CD4-positive, alpha-beta T cell (primary cell): ENCODE measurements around the gene FAM210B. TPM values are rescaled to one million over a fixed set of nuclear protein-coding genes. Genes with fewer than 3 reads are reported as not detected.

Source experiments
- ATAC-seq: fragments of 200-7000 bp; cut with Tn5 transposase; one replicate; pipeline ENCODE4 v1.10.0; 2022; ENCODE audit warnings: mild to moderate bottlenecking; ENCODE audit not compliant: poor library complexity
- CTCF ChIA-PET: fragments of 350-600 bp; sonication (Branson Sonifier 250); formaldehyde crosslinking; loops from one replicate; lab custom pipeline; 2021; ENCODE audit warnings: antibody characterized with exemption, inconsistent platforms; lab: Charles Lee
- POLR2A ChIA-PET: fragments of 350-600 bp; sonication (Branson Sonifier 250); formaldehyde crosslinking; loops from one replicate; lab custom pipeline; 2021; ENCODE audit warnings: antibody characterized with exemption, inconsistent platforms; lab: Charles Lee
- DNase-seq, 14 experiments: peaks; one replicate each; pipeline ENCODE4 v3.0.0-alpha.2; 2013 to 2020; ENCODE audit warnings: mixed read lengths in 2 of 14
- H3K27ac ChIP-seq, 2 donors: one replicate each; pipeline versions ENCODE4 v1.5.1 to v1.7.0; 2013; ENCODE audit warnings: low read length in 2 of 2, low read depth in 1 of 2, mild to moderate bottlenecking in 1 of 2
- H3K27me3 ChIP-seq, 2 experiments: 1 replicate in 1 of 2; 2 replicates in 1 of 2; pipeline versions ENCODE4 v1.6.1 to v1.7.0; 2013; ENCODE audit warnings: low read length in 2 of 2, control low read depth in 1 of 2, mild to moderate bottlenecking in 1 of 2, moderate library complexity in 1 of 2; ENCODE audit not compliant: insufficient read depth in 2 of 2, control insufficient read depth in 1 of 2
- H3K36me3 ChIP-seq: one replicate; pipeline ENCODE4 v1.6.1; 2013; ENCODE audit warnings: low read length, control low read depth; ENCODE audit not compliant: insufficient read depth
- H3K4me1 ChIP-seq: one replicate; pipeline ENCODE4 v1.6.1; 2013; ENCODE audit warnings: low read length, control low read depth; ENCODE audit not compliant: insufficient read depth
- H3K4me3 ChIP-seq: one replicate; pipeline ENCODE4 v1.5.1; 2013; ENCODE audit warnings: mild to moderate bottlenecking, low read length, moderate library complexity
- H3K9me3 ChIP-seq, 2 experiments: 1 replicate in 1 of 2; 2 replicates in 1 of 2; pipeline versions ENCODE4 v1.6.1 to v1.7.0; 2013; ENCODE audit warnings: low read length in 2 of 2, mild to moderate bottlenecking in 2 of 2, control low read depth in 1 of 2, moderate library complexity in 1 of 2; ENCODE audit not compliant: control insufficient read depth in 1 of 2, insufficient read depth in 1 of 2
- H3K27ac Mint-ChIP-seq: one replicate; pipeline ENCODE4 v1.8.0; 2020; ENCODE audit warnings: mixed read lengths
- H3K27me3 Mint-ChIP-seq: one replicate; pipeline ENCODE4 v1.8.0; 2021; ENCODE audit warnings: mixed read lengths
- H3K36me3 Mint-ChIP-seq: one replicate; pipeline ENCODE4 v1.8.0; 2021; ENCODE audit warnings: low read depth, mixed read lengths
- H3K4me1 Mint-ChIP-seq: one replicate; pipeline ENCODE4 v1.8.0; 2021; ENCODE audit warnings: low read depth, mixed read lengths
- H3K4me3 Mint-ChIP-seq: one replicate; pipeline ENCODE4 v1.8.0; 2020; ENCODE audit warnings: mild to moderate bottlenecking, mixed read lengths
- H3K9me3 Mint-ChIP-seq: one replicate; pipeline ENCODE4 v1.8.0; 2020; ENCODE audit warnings: mixed read lengths
- CTCF ChIP-seq: fragments of 200-600 bp; IDR thresholded peaks from one replicate; pipeline ENCODE4 v1.8.0; 2022; ENCODE audit warnings: antibody characterized with exemption, mild to moderate bottlenecking
- intact Hi-C, 2 experiments: fragments of 100-400 bp; cut with DNase I in 1 of 2; cut with micrococcal nuclease in 1 of 2; formaldehyde crosslinking; loops; one replicate each; pipeline versions ENCODE4 v1.15.1 to v1.9.0; 2023 to 2025; cut with DNase I, micrococcal nuclease
- total RNA-seq, 174 experiments: library from RNA in 2 of 174; stranded (reverse) in 2 of 174; gene quantifications; one replicate each; pipeline ENCODE4 v1.2.3 and lab custom pipeline; 2021 to 2026

FAM210B gene
- total RNA-seq, 2 experiments from 2014 or later, result 14.4 to 14.7 TPM

GRCh38 chr20:56414842-56415765 lies 56.3 kb downstream of the FAM210B start:
- intact Hi-C loops, result loop anchor here in 1 of 2 experiments (1.0 kb wide), 1 partner anchor 7 kb away; no protein-coding TSS in a partner anchor
- ATAC-seq, result peak; percentile 43
- Histone ChIP-seq H3K4me1 (peaks cover 77% of the 10 kb centered on the region), H3K27me3 (no peaks in the 10 kb centered on the region), H3K27ac (peak overlapping the region; percentile 49 to 71), H3K4me3 (peak overlapping the region; percentile 29), H3K9me3 (no peaks in the 10 kb centered on the region), H3K36me3 (no peaks in the 10 kb centered on the region)
- ChIA-PET CTCF (no interaction called here), POLR2A (interaction anchor here (0.7 to 1.4 kb wide), 5 partner anchors 9 to 54 kb away, joined by 3 to 6 read pairs (median 4); partner anchors contain the start of genes AURKA, CSTF1 and RTF2)
- peaks cover 25% of the 10 kb centered on the region for H3K36me3 Mint-ChIP-seq
- H3K4me3 Mint-ChIP-seq, result peak overlapping the region; percentile 95
- no peaks in the 10 kb centered on the region for H3K9me3 Mint-ChIP-seq
- DNase-seq, result peak in 8 of 14 experiments; percentile 42 to 73 (median 56)
- H3K27ac Mint-ChIP-seq, result peak overlapping the region; percentile 91
- peaks cover 81% of the 10 kb centered on the region for H3K4me1 Mint-ChIP-seq
- TF ChIP-seq CTCF, result no peak
- H3K27me3 Mint-ChIP-seq, result no peaks in the 10 kb centered on the region

GRCh38 chr20:56417402-56417801 lies 58.6 kb downstream of the FAM210B start:
- ChIA-PET POLR2A (interaction anchor here (1.2 to 2.2 kb wide), 6 partner anchors 12 to 981 kb away, joined by 4 to 9 read pairs (median 8); partner anchors contain the start of genes AURKA, CSTF1 and RTF2), CTCF (interaction anchor here (1.0 kb wide), 1 partner anchor 22 kb away, joined by 4 read pairs; no protein-coding TSS in a partner anchor)
- no peaks in the 10 kb centered on the region for H3K36me3 ChIP-seq
- no peak for ATAC-seq
- Mint-ChIP-seq H3K4me3 (peak overlapping the region; percentile 65), H3K36me3 (peaks cover 27% of the 10 kb centered on the region), H3K4me1 (peaks cover 87% of the 10 kb centered on the region), H3K9me3 (no peaks in the 10 kb centered on the region), H3K27ac (peak overlapping the region; percentile 91), H3K27me3 (no peaks in the 10 kb centered on the region)
- no peaks in the 10 kb centered on the region for H3K9me3 ChIP-seq
- no peak overlapping the region for H3K4me3 ChIP-seq
- TF ChIP-seq CTCF, result no peak
- H3K27ac ChIP-seq, result peak overlapping the region; percentile 66 to 74
- peaks cover 86% of the 10 kb centered on the region for H3K4me1 ChIP-seq
- no peaks in the 10 kb centered on the region for H3K27me3 ChIP-seq
- DNase-seq, result no peak
- intact Hi-C loops, result no loop called here

DNA sequence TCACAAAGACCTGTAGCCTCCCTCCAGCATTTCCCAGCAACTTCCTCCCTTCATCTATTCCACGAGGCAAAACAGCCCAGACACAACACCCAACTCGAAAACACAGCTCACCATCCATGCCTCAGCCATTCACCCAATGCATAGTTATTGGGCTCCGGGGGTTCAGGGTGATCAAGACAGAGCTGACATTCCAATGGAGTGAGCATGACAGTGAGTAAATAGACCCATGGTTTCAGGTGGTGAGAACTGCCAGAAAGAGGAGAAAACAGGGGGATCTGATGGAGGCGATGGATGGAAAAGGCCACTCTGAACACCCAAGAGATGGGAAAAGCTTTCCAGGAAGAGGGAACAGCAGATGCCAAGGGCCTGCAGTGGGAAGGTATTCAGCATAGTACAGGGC lies 59.1 kb downstream of the FAM210B start:
- Mint-ChIP-seq H3K27ac (peak overlapping the region; percentile 91), H3K36me3 (peaks cover 29% of the 10 kb centered on the region), H3K4me1 (peaks cover 87% of the 10 kb centered on the region), H3K4me3 (peak overlapping the region; percentile 83), H3K9me3 (no peaks in the 10 kb centered on the region), H3K27me3 (no peaks in the 10 kb centered on the region)
- no peaks in the 10 kb centered on the region for H3K36me3 ChIP-seq
- TF ChIP-seq CTCF, result no peak
- ChIA-PET POLR2A (interaction anchor here (1.2 to 2.2 kb wide), 10 partner anchors 11 to 980 kb away, joined by 3 to 9 read pairs (median 6); partner anchors contain the start of genes AURKA, CSTF1, FAM210B and RTF2), CTCF (interaction anchor here (1.0 kb wide), 1 partner anchor 23 kb away, joined by 4 read pairs; no protein-coding TSS in a partner anchor)
- H3K4me3 ChIP-seq, result no peak overlapping the region
- intact Hi-C loops, result loop anchor here in 1 of 2 experiments (1.0 kb wide), 1 partner anchor 18 kb away; no protein-coding TSS in a partner anchor
- DNase-seq, result no peak
- H3K27ac ChIP-seq, result peak overlapping the region; percentile 66 to 74
- H3K9me3 ChIP-seq, result no peaks in the 10 kb centered on the region
- H3K27me3 ChIP-seq, result no peaks in the 10 kb centered on the region
- H3K4me1 ChIP-seq, result peaks cover 86% of the 10 kb centered on the region
- no peak for ATAC-seq

Other genes with a start within 250 kb of the FAM210B start
- gene MC3R, start 110.2 kb upstream of the FAM210B start, total RNA-seq, result not detected
- gene AURKA, start 33.2 kb downstream of the FAM210B start, total RNA-seq, result under 1 TPM; 0.25 to 0.36 TPM
- 10 to 100 TPM; 20.7 to 21.8 TPM for gene CSTF1, start 33.7 kb downstream of the FAM210B start, total RNA-seq
- 10 to 100 TPM; 37.0 to 39.8 TPM for gene CASS4, start 53.3 kb downstream of the FAM210B start, total RNA-seq
- 10 to 100 TPM; 52.7 to 55.2 TPM for gene RTF2, start 109.7 kb downstream of the FAM210B start, total RNA-seq
- 1 to 10 TPM; 6.4 to 7.1 TPM for gene FAM209A, start 165.8 kb downstream of the FAM210B start, total RNA-seq
- 1 to 10 TPM; 3.1 to 3.9 TPM for gene FAM209B, start 174.3 kb downstream of the FAM210B start, total RNA-seq